NB4 (cell line): ENCODE results near the gene RACGAP1.

Source experiments
- DNase-seq: peaks from one replicate; pipeline ENCODE4 v3.0.0; 2010; ENCODE audit warnings: low read depth
- H3K4me3 ChIP-seq: one replicate; pipeline ENCODE4 v1.5.1; 2011; ENCODE audit warnings: mild to moderate bottlenecking, low read depth, low read length, moderate library complexity
- MYC ChIP-seq: IDR thresholded peaks from 2 replicates; pipeline ENCODE4 v1.6.1; 2011; ENCODE audit warnings: low read depth, low read length
- POLR2A ChIP-seq: IDR thresholded peaks from 2 replicates; pipeline ENCODE4 v1.6.1; 2011; ENCODE audit warnings: mild to moderate bottlenecking; ENCODE audit not compliant: insufficient read length; ENCODE audit errors: extremely low read depth
- TF ChIP-seq, protein P1 (sequence below): IDR thresholded peaks from 2 replicates; pipeline ENCODE4 v1.6.1; 2011; ENCODE audit warnings: low read depth, low read length
- TF ChIP-seq, protein P2 (sequence below): IDR thresholded peaks from one replicate; pipeline ENCODE4 v1.5.1; 2012; ENCODE audit warnings: low read depth, low read length

RACGAP1 gene

DNA sequence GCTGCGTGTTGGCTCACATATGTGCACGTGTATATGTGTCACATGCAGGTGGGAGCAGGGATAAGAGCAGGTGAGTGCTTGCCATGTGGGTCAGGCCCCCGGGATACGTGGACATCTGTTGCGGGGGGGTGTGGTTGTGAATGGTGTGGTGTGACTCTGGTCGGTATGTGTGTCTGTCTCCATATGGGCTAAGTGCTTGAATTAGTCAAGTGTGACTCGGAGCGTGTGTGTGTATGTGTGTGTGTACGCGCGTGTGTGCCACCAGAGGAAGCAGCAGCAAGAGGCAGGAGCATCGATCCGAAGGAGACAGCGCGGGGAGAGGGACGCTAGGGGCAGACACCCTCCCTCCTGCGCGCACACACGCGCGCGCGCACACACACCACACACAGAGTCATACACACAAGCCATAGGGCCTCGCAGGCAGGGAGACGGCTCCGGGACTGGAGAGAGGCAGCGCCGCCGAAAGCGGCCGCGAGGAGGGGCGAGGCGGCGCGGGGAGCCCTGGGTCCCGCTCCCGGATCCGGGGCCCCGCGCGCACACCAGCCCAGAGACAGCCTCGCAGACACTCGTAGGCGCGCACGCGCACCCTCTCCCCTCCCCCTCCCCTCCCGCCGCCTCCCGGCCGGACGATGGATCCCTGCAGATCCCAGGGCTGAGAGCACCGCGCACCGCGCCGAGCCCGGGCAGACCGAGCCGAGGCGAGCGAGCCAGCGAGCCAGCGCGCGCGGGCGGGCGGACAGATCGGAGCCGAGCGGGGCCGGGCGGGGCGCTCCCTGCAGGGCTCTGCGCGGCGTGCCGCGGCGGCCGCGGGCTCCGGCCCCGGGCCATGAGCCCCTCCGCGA, 31.9 kb upstream of the RACGAP1 start, which contains the start of gene ASIC1:
Gene ASIC1, plus strand, starts transcription at position 597 of the 842 bp plus-strand sequence. CDS start 1,171 bp downstream, outside the sequence.
- DNase-seq, result peak; percentile 81
- H3K4me3 ChIP-seq, result peak within 1 kb of the TSS; percentile 70
- TF ChIP-seq, protein P1, sequence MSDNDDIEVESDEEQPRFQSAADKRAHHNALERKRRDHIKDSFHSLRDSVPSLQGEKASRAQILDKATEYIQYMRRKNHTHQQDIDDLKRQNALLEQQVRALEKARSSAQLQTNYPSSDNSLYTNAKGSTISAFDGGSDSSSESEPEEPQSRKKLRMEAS, result peak; percentile 76
- TF ChIP-seq, protein P2, sequence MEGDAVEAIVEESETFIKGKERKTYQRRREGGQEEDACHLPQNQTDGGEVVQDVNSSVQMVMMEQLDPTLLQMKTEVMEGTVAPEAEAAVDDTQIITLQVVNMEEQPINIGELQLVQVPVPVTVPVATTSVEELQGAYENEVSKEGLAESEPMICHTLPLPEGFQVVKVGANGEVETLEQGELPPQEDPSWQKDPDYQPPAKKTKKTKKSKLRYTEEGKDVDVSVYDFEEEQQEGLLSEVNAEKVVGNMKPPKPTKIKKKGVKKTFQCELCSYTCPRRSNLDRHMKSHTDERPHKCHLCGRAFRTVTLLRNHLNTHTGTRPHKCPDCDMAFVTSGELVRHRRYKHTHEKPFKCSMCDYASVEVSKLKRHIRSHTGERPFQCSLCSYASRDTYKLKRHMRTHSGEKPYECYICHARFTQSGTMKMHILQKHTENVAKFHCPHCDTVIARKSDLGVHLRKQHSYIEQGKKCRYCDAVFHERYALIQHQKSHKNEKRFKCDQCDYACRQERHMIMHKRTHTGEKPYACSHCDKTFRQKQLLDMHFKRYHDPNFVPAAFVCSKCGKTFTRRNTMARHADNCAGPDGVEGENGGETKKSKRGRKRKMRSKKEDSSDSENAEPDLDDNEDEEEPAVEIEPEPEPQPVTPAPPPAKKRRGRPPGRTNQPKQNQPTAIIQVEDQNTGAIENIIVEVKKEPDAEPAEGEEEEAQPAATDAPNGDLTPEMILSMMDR, result no peak
- TF ChIP-seq MYC, result peak; percentile 37; the same call in 1 of the 2 replicates
- TF ChIP-seq POLR2A, result no peak

DNA sequence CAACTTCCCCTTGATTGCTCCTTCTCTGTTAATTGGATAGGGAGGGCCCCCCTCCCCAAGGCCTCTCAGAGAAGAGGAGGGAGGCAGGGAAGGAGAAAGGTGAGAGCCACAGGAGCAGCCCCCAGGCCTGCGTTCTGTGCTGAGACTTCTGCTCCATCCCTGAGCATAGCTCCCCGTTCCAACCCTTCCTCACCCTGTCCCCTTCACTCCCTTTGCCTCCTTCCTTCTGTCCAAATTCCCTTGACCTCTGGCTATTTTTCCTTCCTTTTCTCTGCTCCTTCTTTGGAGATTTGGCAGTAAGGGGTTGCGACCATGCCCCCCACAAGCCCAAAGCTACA, 31.3 kb upstream of the RACGAP1 start:
- TF ChIP-seq, protein P1, result no peak
- TF ChIP-seq MYC (no peak), POLR2A (no peak)
- TF ChIP-seq, protein P2, result no peak
- no peak for DNase-seq
- peak overlapping the region; percentile 70 for H3K4me3 ChIP-seq

DNA sequence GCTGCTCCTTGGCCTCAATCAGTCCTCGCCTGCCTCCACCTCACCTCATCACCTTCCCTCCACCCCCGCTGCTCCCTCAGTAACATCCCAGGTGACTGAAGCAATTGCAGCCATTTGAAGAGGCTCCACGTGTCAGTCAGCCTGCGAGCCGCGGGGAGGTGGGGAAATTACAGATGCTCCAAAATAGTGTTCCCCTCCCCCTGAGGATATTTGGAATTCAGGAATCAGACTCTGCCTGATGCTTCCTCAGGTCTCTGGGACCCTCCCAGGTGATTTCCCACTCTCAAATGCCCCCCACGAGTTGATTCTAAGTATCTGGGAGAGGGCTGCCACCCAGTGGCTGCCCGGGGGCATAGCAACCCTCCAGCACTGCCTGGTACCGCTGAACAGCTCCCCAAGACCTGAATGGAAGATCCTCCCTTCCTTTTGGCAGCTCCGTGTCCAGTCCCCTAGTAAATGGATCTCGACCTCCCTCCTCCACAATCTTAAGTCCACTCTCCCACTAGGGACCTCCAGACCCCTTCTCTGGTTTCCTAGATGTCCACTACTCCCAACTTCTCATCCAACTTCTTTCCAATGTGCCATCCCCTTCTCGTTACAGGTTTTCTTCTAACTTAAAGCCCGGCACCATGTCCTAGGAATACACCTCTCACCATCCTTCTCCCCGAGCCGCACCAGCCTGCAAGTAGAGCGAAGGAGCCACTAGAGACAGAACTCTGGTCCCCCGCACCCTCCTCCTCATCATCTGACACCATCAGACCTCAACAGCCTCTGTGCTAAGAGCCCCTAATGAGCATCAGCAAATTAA, 30.7 kb upstream of the RACGAP1 start:
- TF ChIP-seq, protein P1, result no peak
- TF ChIP-seq MYC (peak; percentile 19; the same call in 1 of the 2 replicates), POLR2A (no peak)
- TF ChIP-seq, protein P2, result peak; percentile 99
- H3K4me3 ChIP-seq, result no peak overlapping the region
- peak; percentile 77 for DNase-seq

GRCh38 chr12:50053583-50053982, 28.3 kb upstream of the RACGAP1 start:
- H3K4me3 ChIP-seq, result no peak overlapping the region
- DNase-seq, result peak; percentile 85
- TF ChIP-seq, protein P1, result no peak
- TF ChIP-seq MYC (no peak), POLR2A (no peak)
- TF ChIP-seq, protein P2, result no peak

- no peak for DNase-seq
- no peak overlapping the region for H3K4me3 ChIP-seq
- TF ChIP-seq POLR2A (no peak), MYC (no peak)
- TF ChIP-seq, protein P2, result no peak
- TF ChIP-seq, protein P1, result no peak
These were observed 27.7 kb upstream of the RACGAP1 start for GRCh38 chr12:50052964-50053363.
